GM21723 (cell line): Measurements from ENCODE around the gene RCN2.

Experiments
- ATAC-seq: cut with Tn5 transposase; IDR thresholded peaks from one replicate; pipeline ENCODE4 v1.9.1; 2021; ENCODE audit warnings: mild to moderate bottlenecking, moderate library complexity; ENCODE audit not compliant: unreplicated experiment

Gene RCN2

GRCh38 chr15:76972389-76973361, 41.1 kb downstream of the RCN2 start:
- no peak for ATAC-seq

- ATAC-seq, result no peak
Observed at GRCh38 chr15:76973362-76973743, 41.8 kb downstream of the RCN2 start.

- no peak for ATAC-seq
Observed at GRCh38 chr15:76973906-76974305, 42.4 kb downstream of the RCN2 start.

GRCh38 chr15:76974456-76975036, 43.0 kb downstream of the RCN2 start:
- ATAC-seq, result no peak

- no peak for ATAC-seq
Observed at GRCh38 chr15:76976141-76976540, 44.6 kb downstream of the RCN2 start.

GRCh38 chr15:76976572-76977270, 45.2 kb downstream of the RCN2 start:
- no peak for ATAC-seq

- ATAC-seq, result no peak
Observed at GRCh38 chr15:76978522-76979330, 47.2 kb downstream of the RCN2 start.

- ATAC-seq, result no peak
Observed at GRCh38 chr15:76979331-76979925, 47.9 kb downstream of the RCN2 start.

- no peak for ATAC-seq
Observed at GRCh38 chr15:76979996-76980520, 48.5 kb downstream of the RCN2 start.

- no peak for ATAC-seq
Observed at GRCh38 chr15:76982356-76982755, 50.8 kb downstream of the RCN2 start.

- ATAC-seq, result no peak
Observed at GRCh38 chr15:76982756-76983155, 51.2 kb downstream of the RCN2 start.

- no peak for ATAC-seq
Observed at GRCh38 chr15:76983590-76984375, 52.2 kb downstream of the RCN2 start.

GRCh38 chr15:76986743-76987142, 55.2 kb downstream of the RCN2 start:
- ATAC-seq, result no peak

GRCh38 chr15:76987276-76987675, 55.7 kb downstream of the RCN2 start:
- ATAC-seq, result no peak

- ATAC-seq, result peak; percentile 80
Observed at GRCh38 chr15:76987896-76988860, 56.6 kb downstream of the RCN2 start.

GRCh38 chr15:76988867-76989780, 57.6 kb downstream of the RCN2 start:
- ATAC-seq, result peak; percentile 8

- no peak for ATAC-seq
Observed at GRCh38 chr15:76991048-76991447, 59.5 kb downstream of the RCN2 start.
